GM12878 (cell line): Measurements from ENCODE around the gene RASIP1. TPM values are rescaled to one million over a fixed set of nuclear protein-coding genes. Genes with fewer than 3 reads are reported as not detected.

Experiments used
- CUX1 ChIP-seq: IDR thresholded peaks from 2 replicates; pipeline ENCODE4 v1.6.1; 2012; ENCODE audit warnings: improper control_type of control experiment, low read depth, low read length; ENCODE audit not compliant: insufficient replicate concordance
- HDGF ChIP-seq: fragments of 450-650 bp; IDR thresholded peaks from 2 replicates; pipeline ENCODE4 v1.6.1; 2016; ENCODE audit warnings: antibody characterized with exemption
- HSF1 ChIP-seq: fragments of 150-350 bp; IDR thresholded peaks from 2 replicates; pipeline ENCODE4 v1.6.1; 2014; ENCODE audit warnings: mild to moderate bottlenecking, low read depth, low read length
- IRF3 ChIP-seq: fragments of 450-650 bp; IDR thresholded peaks from 2 replicates; pipeline ENCODE4 v1.6.1; 2014; ENCODE audit warnings: mild to moderate bottlenecking
- MYC ChIP-seq: IDR thresholded peaks from 2 replicates; pipeline ENCODE4 v1.6.1; 2011; ENCODE audit warnings: mild to moderate bottlenecking, low read length, moderate library complexity, inconsistent platforms; ENCODE audit not compliant: insufficient read depth, insufficient replicate concordance, insufficient read length, severe bottlenecking
- NFIC ChIP-seq: IDR thresholded peaks from 2 replicates; pipeline ENCODE4 v1.6.1; 2012; ENCODE audit warnings: low read depth, mild to moderate bottlenecking, inconsistent platforms, low read length, moderate library complexity
- NFXL1 ChIP-seq: fragments of 450-650 bp; IDR thresholded peaks from 2 replicates; pipeline ENCODE4 v1.6.1; 2017; ENCODE audit warnings: antibody characterized with exemption, mild to moderate bottlenecking, borderline replicate concordance
- PBX3 ChIP-seq: IDR thresholded peaks from 2 replicates; pipeline ENCODE4 v1.6.1; 2011; ENCODE audit warnings: mild to moderate bottlenecking, low read depth, low read length, moderate library complexity; ENCODE audit not compliant: insufficient replicate concordance
- PRDM15 ChIP-seq: fragments of 450-650 bp; formaldehyde crosslinking; IDR thresholded peaks from 2 replicates; pipeline ENCODE4 v1.4.0; 2020; ENCODE audit warnings: mild to moderate bottlenecking, moderate library complexity
- RB1 ChIP-seq: fragments of 450-650 bp; formaldehyde crosslinking; IDR thresholded peaks from 2 replicates; pipeline ENCODE4 v1.6.1; 2017; ENCODE audit warnings: mild to moderate bottlenecking, borderline replicate concordance
- TCF7 ChIP-seq: IDR thresholded peaks from 2 replicates; pipeline ENCODE4 v1.6.1; 2014; ENCODE audit warnings: antibody characterized with exemption, borderline replicate concordance
- USF2 ChIP-seq: IDR thresholded peaks from 2 replicates; pipeline ENCODE4 v1.6.1; 2011; ENCODE audit warnings: low read depth, low read length, improper control_type of control experiment, borderline replicate concordance
- YY1 ChIP-seq: IDR thresholded peaks from 2 replicates; pipeline ENCODE4 v1.6.1; 2011; ENCODE audit warnings: low read depth, mild to moderate bottlenecking, low read length
- polyA plus RNA-seq, 11 experiments: library from polyadenylated mRNA; depleted of rRNA in 4 of 11; unstranded in 6 of 11; stranded (reverse) in 5 of 11; fragments of >200 nt; fragmentation: Nextera tagmentation in 4 of 11; fragmentation: Illumina TruSeq in 1 of 11; extraction: Ambion mirVana in 4 of 11; extraction: Trizol in 1 of 11; gene quantifications; 1 replicate in 1 of 11; 2 replicates in 10 of 11; pipeline versions ENCODE4 v1.2.1 to v1.2.3, GENCODE V29; 2011 to 2016; ENCODE audit warnings: inconsistent platforms in 2 of 11, missing spikeins in 2 of 11, low read depth in 1 of 11
- total RNA-seq, 4 experiments: library from RNA; depleted of rRNA in 3 of 4; stranded (reverse); fragments of >200 nt in 3 of 4; fragmentation: Illumina TruSeq in 1 of 4; extraction: Trizol in 1 of 4; gene quantifications; 2 replicates each; pipeline versions ENCODE4 v1.2.1 to v1.2.3, GENCODE V29; 2013 to 2021

RASIP1 gene
- total and polyA plus RNA-seq, 10 of the 15 experiments (the other 5 are each of a cell fraction or from before 2014, with no cell fraction given) = 0.08 TPM; not detected in 9

- TF ChIP-seq PRDM15 (CRISPR knock-in tag) = no peak
- no peak for TF ChIP-seq NFIC
- no peak for TF ChIP-seq MYC
- no peak for TF ChIP-seq HSF1
- peak; percentile 51 for TF ChIP-seq YY1
- TF ChIP-seq RB1 = 0 out of 2 replicates have a peak, but pooled peaks have one; percentile 48
- TF ChIP-seq NFXL1 = no peak
- TF ChIP-seq USF2 = peak; percentile 30; the same call in 1 of the 2 replicates
- no peak for TF ChIP-seq TCF7
- peak; percentile 54; the same call in 1 of the 2 replicates for TF ChIP-seq HDGF
- no peak for TF ChIP-seq CUX1
- TF ChIP-seq PBX3 = peak; percentile 92
- peak; percentile 84 for TF ChIP-seq IRF3
These were observed 19.7 kb downstream of the RASIP1 start (continued) for GRCh38 chr19:48720613-48721296.
